ENCODE measurements around the gene ACP1.
A peak's percentile ranks its signal among the peaks of the same experiment; 100 is the strongest.
"Not testable (repeated sequence)": the region's sequence is repeated elsewhere in the genome, so short reads cannot be mapped to it uniquely, and the experiment has no call there.

The ACP1 gene

GRCh38 chr2:314561-315336 lies 50.0 kb downstream of the ACP1 start:
- TF ChIP-seq CTCF (IDR thresholded peaks at IDR 0.05; ENCODE audit: low read depth, low read length), result no peak
- DNase-seq (ENCODE audit: low read depth, low spot score), result no peak
- no peak overlapping the region for H3K4me3 ChIP-seq (ENCODE audit: low read depth, low read length)
- in situ Hi-C loops (cut with HindIII; ENCODE audit: low sequenced_read_pairs), result no loop called here

GRCh38 chr2:315925-316324 lies 51.2 kb downstream of the ACP1 start:
- DNase-seq (ENCODE audit: low read depth, low spot score); H3K4me3 ChIP-seq (ENCODE audit: low read depth, low read length); in situ Hi-C loops (cut with HindIII; ENCODE audit: low sequenced_read_pairs): not testable (repeated sequence)

- in situ Hi-C loops (cut with HindIII; ENCODE audit: low sequenced_read_pairs), result no loop called here
- H3K4me3 ChIP-seq (ENCODE audit: low read depth, low read length), result no peak overlapping the region
- no peak for DNase-seq (ENCODE audit: low read depth, low spot score)
- no peak for TF ChIP-seq CTCF (IDR thresholded peaks at IDR 0.05; ENCODE audit: low read depth, low read length)
Observed at GRCh38 chr2:316381-316780, 51.6 kb downstream of the ACP1 start.

- peak overlapping the region; percentile 2 for H3K4me3 ChIP-seq (ENCODE audit: low read depth, low read length)
- peak; percentile 76 for DNase-seq (ENCODE audit: low read depth, low spot score)
- in situ Hi-C loops (cut with HindIII; ENCODE audit: low sequenced_read_pairs), result no loop called here
- no peak for TF ChIP-seq CTCF (IDR thresholded peaks at IDR 0.05; ENCODE audit: low read depth, low read length)
Observed at GRCh38 chr2:317501-318424, 53.0 kb downstream of the ACP1 start.

- H3K4me3 ChIP-seq (ENCODE audit: low read depth, low read length), result no peak overlapping the region
- no peak for TF ChIP-seq CTCF (IDR thresholded peaks at IDR 0.05; ENCODE audit: low read depth, low read length)
- DNase-seq (ENCODE audit: low read depth, low spot score), result no peak
- in situ Hi-C loops (cut with HindIII; ENCODE audit: low sequenced_read_pairs), result no loop called here
Observed at GRCh38 chr2:319059-319600, 54.4 kb downstream of the ACP1 start.

GRCh38 chr2:320561-320960 lies 55.8 kb downstream of the ACP1 start:
- TF ChIP-seq CTCF (IDR thresholded peaks at IDR 0.05; ENCODE audit: low read depth, low read length), result no peak
- in situ Hi-C loops (cut with HindIII; ENCODE audit: low sequenced_read_pairs), result no loop called here
- no peak overlapping the region for H3K4me3 ChIP-seq (ENCODE audit: low read depth, low read length)
- no peak for DNase-seq (ENCODE audit: low read depth, low spot score)
